Activated naive CD4-positive, alpha-beta T cell treated with anti-CD3 and anti-CD28 coated beads for 36 hours (primary cell): ENCODE data around the gene EEFSEC. TPM values are rescaled to one million over a fixed set of nuclear protein-coding genes. Genes with fewer than 3 reads are reported as not detected.
"Not testable (repeated sequence)": the region's sequence is repeated elsewhere in the genome, so short reads cannot be mapped to it uniquely, and the experiment has no call there.

Experiments used
- CTCF ChIA-PET: fragments of 350-600 bp; sonication (Branson Sonifier 250); formaldehyde crosslinking; loops from one replicate; lab custom pipeline; 2021; ENCODE audit warnings: antibody characterized with exemption; lab: Charles Lee
- DNase-seq: peaks from one replicate; pipeline ENCODE4 v3.0.0-alpha.2; 2020
- H3K27ac Mint-ChIP-seq: one replicate; pipeline ENCODE4 v1.8.0; 2021; ENCODE audit warnings: mild to moderate bottlenecking, mixed read lengths
- H3K27me3 Mint-ChIP-seq: one replicate; pipeline ENCODE4 v1.8.0; 2021; ENCODE audit warnings: low read depth, mixed read lengths
- H3K36me3 Mint-ChIP-seq: one replicate; pipeline ENCODE4 v1.8.0; 2021; ENCODE audit warnings: low read depth, mixed read lengths
- H3K4me1 Mint-ChIP-seq: one replicate; pipeline ENCODE4 v1.8.0; 2021; ENCODE audit warnings: low read depth, mixed read lengths
- H3K4me3 Mint-ChIP-seq: one replicate; pipeline ENCODE4 v1.8.0; 2021; ENCODE audit warnings: mild to moderate bottlenecking, moderate library complexity, mixed read lengths
- H3K9me3 Mint-ChIP-seq: one replicate; pipeline ENCODE4 v1.8.0; 2021; ENCODE audit warnings: mixed read lengths
- intact Hi-C: fragments of 100-400 bp; cut with micrococcal nuclease; formaldehyde crosslinking; loops from one replicate; pipeline ENCODE4 v1.15.1; 2023
- total RNA-seq, 2 experiments: library from RNA; stranded (reverse); gene quantifications; one replicate each; pipeline ENCODE4 v1.2.3, GENCODE V29; 2021

EEFSEC gene
- total RNA-seq, 2 experiments from 2014 or later: 11.0 to 11.6 TPM

GRCh38 chr3:128131897-128132646, 21.2 kb upstream of the EEFSEC start:
- H3K9me3 Mint-ChIP-seq: peaks cover 4% of the 10 kb centered on the region
- no peak overlapping the region for H3K27ac Mint-ChIP-seq
- H3K27me3 Mint-ChIP-seq: no peaks in the 10 kb centered on the region
- H3K4me3 Mint-ChIP-seq: no peak overlapping the region
- no peak for DNase-seq
- H3K36me3 Mint-ChIP-seq: no peaks in the 10 kb centered on the region
- H3K4me1 Mint-ChIP-seq: no peaks in the 10 kb centered on the region
- intact Hi-C loops: no loop called here
- CTCF ChIA-PET: interaction anchor here (2.1 to 2.6 kb wide), 2 partner anchors 14 to 37 kb away, joined by 5 to 13 read pairs; no protein-coding TSS in a partner anchor

DNA sequence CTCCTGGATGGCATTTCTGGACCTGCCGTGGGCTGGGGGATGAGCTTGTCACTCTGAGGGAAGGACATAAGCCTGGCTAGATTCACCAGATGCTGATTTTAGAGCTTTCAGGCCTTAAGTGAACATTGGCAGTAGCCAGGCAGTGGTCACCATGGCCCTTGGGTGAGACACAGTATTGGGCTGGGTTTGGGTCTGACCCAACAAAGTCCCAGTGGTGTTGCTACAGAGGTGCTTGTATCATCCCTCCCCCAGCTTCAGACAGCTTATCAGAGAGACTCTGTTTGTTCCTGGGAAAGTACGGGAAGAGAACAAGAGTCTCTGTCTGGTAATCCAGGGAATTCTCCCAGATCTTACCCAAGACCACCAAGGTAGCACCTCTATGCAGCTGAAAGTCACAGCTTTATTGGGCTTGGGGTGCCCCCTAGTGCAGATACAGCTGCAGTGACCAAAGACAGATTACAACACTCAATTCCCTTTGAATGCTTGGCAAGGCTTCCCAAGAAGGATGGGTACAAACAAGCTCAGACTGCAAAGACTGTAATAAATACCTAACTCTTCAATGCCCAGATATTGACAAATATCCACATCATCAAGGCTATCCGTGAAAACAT, 19.9 kb upstream of the EEFSEC start:
- no peaks in the 10 kb centered on the region for H3K36me3 Mint-ChIP-seq
- no peaks in the 10 kb centered on the region for H3K4me1 Mint-ChIP-seq
- CTCF ChIA-PET: interaction anchor here (0.6 to 2.6 kb wide), 11 partner anchors 11 to 68 kb away, joined by 3 to 13 read pairs (median 5); partner anchors contain the start of gene EEFSEC
- H3K27me3 Mint-ChIP-seq: no peaks in the 10 kb centered on the region
- H3K4me3 Mint-ChIP-seq: no peak overlapping the region
- peaks cover 4% of the 10 kb centered on the region for H3K9me3 Mint-ChIP-seq
- H3K27ac Mint-ChIP-seq: no peak overlapping the region
- peak; percentile 46 for DNase-seq
- intact Hi-C loops: no loop called here

- peaks cover 4% of the 10 kb centered on the region for H3K36me3 Mint-ChIP-seq
- CTCF ChIA-PET: interaction anchor here (0.6 kb wide), 1 partner anchor 910 kb away, joined by 3 read pairs; no protein-coding TSS in a partner anchor
- intact Hi-C loops: no loop called here
- no peak overlapping the region for H3K27ac Mint-ChIP-seq
- no peaks in the 10 kb centered on the region for H3K4me1 Mint-ChIP-seq
- no peak overlapping the region for H3K4me3 Mint-ChIP-seq
- no peak for DNase-seq
- no peaks in the 10 kb centered on the region for H3K9me3 Mint-ChIP-seq
- no peaks in the 10 kb centered on the region for H3K27me3 Mint-ChIP-seq
Observed at GRCh38 chr3:128143496-128143895, 9.8 kb upstream of the EEFSEC start.

DNA sequence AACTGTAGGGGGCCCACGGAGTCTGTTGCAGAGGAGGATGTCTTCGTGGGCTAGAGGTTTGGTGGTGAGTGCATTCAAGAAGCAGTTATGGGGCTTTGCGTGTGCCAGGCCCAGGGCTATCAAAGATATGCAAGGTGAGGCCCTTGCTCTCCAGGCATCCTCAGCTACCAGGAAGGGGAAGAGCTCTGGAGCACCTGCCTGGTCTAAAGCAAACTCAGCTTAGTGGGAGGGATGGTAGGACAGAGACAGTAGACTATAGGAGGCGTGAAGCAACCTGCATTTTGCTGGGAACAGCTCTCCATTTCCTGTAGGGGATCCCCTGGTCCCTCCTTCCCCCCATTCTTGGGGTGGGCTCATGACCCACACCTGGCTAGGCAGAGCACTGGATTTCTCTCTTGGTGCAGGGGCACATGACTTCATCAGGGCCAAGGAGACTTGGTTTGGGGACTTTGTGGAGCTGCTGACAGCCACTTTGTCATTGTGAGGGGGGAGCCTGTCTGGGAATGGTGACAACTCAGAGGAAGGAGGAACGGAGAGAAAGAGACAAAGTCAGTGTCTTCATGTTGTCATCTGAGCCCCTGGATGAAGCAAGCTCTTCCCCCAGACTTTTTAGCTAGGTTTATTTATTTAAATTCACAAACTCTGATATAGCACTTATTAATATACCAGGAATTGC, 8.6 kb upstream of the EEFSEC start:
- no peaks in the 10 kb centered on the region for H3K27me3 Mint-ChIP-seq
- H3K36me3 Mint-ChIP-seq: peaks cover 4% of the 10 kb centered on the region
- DNase-seq: no peak
- no peaks in the 10 kb centered on the region for H3K4me1 Mint-ChIP-seq
- CTCF ChIA-PET: interaction anchor here (1.0 kb wide), 1 partner anchor 11 kb away, joined by 4 read pairs; no protein-coding TSS in a partner anchor
- no peaks in the 10 kb centered on the region for H3K9me3 Mint-ChIP-seq
- intact Hi-C loops: no loop called here
- no peak overlapping the region for H3K27ac Mint-ChIP-seq
- H3K4me3 Mint-ChIP-seq: no peak overlapping the region

GRCh38 chr3:128145279-128145678, 8.0 kb upstream of the EEFSEC start:
- Mint-ChIP-seq H3K27me3 (no peaks in the 10 kb centered on the region), H3K36me3 (peaks cover 4% of the 10 kb centered on the region), H3K27ac (no peak overlapping the region), H3K4me3 (no peak overlapping the region), H3K9me3 (no peaks in the 10 kb centered on the region), H3K4me1 (no peaks in the 10 kb centered on the region)
- CTCF ChIA-PET: interaction anchor here (1.0 kb wide), 1 partner anchor 12 kb away, joined by 4 read pairs; no protein-coding TSS in a partner anchor
- intact Hi-C loops: no loop called here
- DNase-seq: no peak

- Mint-ChIP-seq H3K4me1 (no peaks in the 10 kb centered on the region), H3K4me3 (no peak overlapping the region), H3K27ac (no peak overlapping the region), H3K36me3 (peaks cover 4% of the 10 kb centered on the region), H3K27me3 (no peaks in the 10 kb centered on the region), H3K9me3 (no peaks in the 10 kb centered on the region)
- no peak for DNase-seq
- intact Hi-C loops: no loop called here
- CTCF ChIA-PET: no interaction called here
Observed at GRCh38 chr3:128146201-128146600, 7.1 kb upstream of the EEFSEC start.

GRCh38 chr3:128149650-128150049, 3.6 kb upstream of the EEFSEC start:
- H3K27ac Mint-ChIP-seq: no peak overlapping the region
- no peak overlapping the region for H3K4me3 Mint-ChIP-seq
- DNase-seq: no peak
- CTCF ChIA-PET: no interaction called here
- no peaks in the 10 kb centered on the region for H3K9me3 Mint-ChIP-seq
- no peaks in the 10 kb centered on the region for H3K27me3 Mint-ChIP-seq
- intact Hi-C loops: loop anchor here (5.0 to 10.0 kb wide), 2 partner anchors 37 to 345 kb away; partner anchors contain the start of gene GATA2
- peaks cover 10% of the 10 kb centered on the region for H3K4me1 Mint-ChIP-seq
- H3K36me3 Mint-ChIP-seq: peaks cover 4% of the 10 kb centered on the region

DNA sequence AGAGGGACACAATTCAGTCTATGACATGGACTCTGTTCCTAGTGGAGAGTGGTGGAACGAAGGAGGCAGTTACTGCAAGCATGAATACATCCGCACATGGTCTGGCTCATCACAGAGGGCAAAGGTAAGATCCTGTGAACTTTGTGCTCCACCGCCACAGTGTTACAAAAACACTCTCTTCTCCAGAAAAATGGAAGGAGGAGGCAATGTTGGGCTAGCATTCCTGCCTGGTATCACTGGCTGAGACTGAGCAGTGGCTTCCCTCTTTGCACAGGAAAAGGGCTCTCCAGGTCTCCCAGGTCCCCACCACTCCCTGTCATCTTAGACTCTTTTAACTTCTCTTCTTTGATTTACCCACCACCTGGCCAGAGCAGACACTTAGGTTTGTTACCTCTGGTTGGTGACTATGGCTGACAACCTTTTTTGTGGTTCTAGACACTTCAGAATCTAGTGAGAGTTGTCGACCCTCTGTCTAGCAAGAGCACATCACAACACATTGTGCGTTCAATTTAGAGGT, 1.5 kb upstream of the EEFSEC start:
- Mint-ChIP-seq H3K4me3 (peak overlapping the region; percentile 22), H3K36me3 (peaks cover 7% of the 10 kb centered on the region)
- CTCF ChIA-PET: no interaction called here

GRCh38 chr3:128152419-128153155, 694 bp upstream of the EEFSEC start:
- intact Hi-C loops: loop anchor here (1.0 to 10.0 kb wide), 5 partner anchors 29 to 342 kb away; partner anchors contain the start of genes GATA2, RUVBL1 and SEC61A1
- no peaks in the 10 kb centered on the region for H3K27me3 Mint-ChIP-seq
- CTCF ChIA-PET: interaction anchor here (1.5 kb wide), 1 partner anchor 19 kb away, joined by 4 read pairs; no protein-coding TSS in a partner anchor

More for the DNA sequence above, 1.5 kb upstream of the EEFSEC start:
- intact Hi-C loops: loop anchor here (5.0 to 10.0 kb wide), 2 partner anchors 40 to 343 kb away; partner anchors contain the start of gene GATA2
- H3K4me1 Mint-ChIP-seq: peaks cover 27% of the 10 kb centered on the region
- no peak overlapping the region for H3K27ac Mint-ChIP-seq
- no peaks in the 10 kb centered on the region for H3K27me3 Mint-ChIP-seq
- H3K9me3 Mint-ChIP-seq: no peaks in the 10 kb centered on the region
- DNase-seq: no peak

GRCh38 chr3:128154354-128154753, 1.1 kb downstream of the EEFSEC start:
- H3K9me3 Mint-ChIP-seq, H3K27me3 Mint-ChIP-seq, DNase-seq: not testable (repeated sequence)
- CTCF ChIA-PET: interaction anchor here (1.0 to 1.5 kb wide), 3 partner anchors 21 to 64 kb away, joined by 3 to 4 read pairs (median 3); no protein-coding TSS in a partner anchor
- Mint-ChIP-seq H3K27ac (peak overlapping the region; percentile 66), H3K36me3 (peaks cover 23% of the 10 kb centered on the region), H3K4me3 (peak overlapping the region; percentile 89), H3K4me1 (peaks cover 27% of the 10 kb centered on the region)
- intact Hi-C loops: loop anchor here (5.0 to 10.0 kb wide), 2 partner anchors 42 to 340 kb away; partner anchors contain the start of gene GATA2

More at GRCh38 chr3:128152419-128153155, 694 bp upstream of the EEFSEC start:
- Mint-ChIP-seq H3K9me3 (no peaks in the 10 kb centered on the region), H3K4me3 (peak overlapping the region; percentile 89), H3K27ac (peak overlapping the region; percentile 90), H3K36me3 (peaks cover 13% of the 10 kb centered on the region), H3K4me1 (peaks cover 27% of the 10 kb centered on the region)
- DNase-seq: no peak

DNA sequence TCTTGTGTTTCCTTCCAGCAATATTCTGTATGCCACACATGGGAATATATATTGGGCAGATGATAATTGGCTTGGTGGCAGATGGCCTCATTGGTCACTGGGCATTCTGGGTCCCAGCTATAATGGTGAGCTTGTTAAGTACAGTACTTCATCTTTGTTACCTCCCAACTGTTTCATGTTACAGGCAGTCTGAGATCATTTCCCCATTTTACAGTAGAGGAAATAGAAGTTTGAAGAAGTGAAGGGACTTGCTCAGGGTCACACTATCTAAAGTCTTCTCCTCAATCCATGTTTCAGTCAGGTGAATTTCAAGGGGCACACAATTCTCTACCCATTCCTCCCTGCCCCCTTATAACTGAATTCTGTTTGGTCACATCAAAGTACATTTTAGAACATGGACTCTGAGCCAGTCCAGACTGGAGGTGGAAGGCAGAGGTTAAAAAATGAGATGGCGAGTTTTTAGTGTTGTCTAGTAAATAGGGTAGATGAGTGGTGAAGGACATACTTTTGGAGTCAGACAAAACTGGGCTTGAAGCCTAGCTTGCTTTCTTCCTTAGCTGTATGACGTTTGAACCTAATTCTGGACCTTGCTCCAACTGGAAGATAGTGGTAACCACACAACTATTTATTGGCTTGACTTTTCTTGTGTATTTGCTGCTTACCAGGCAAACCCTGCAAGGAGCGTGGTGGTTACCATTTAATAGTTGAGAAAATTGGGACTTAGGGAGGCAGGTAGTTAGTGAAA, 2.5 kb downstream of the EEFSEC start:
- Mint-ChIP-seq H3K36me3 (peaks cover 27% of the 10 kb centered on the region), H3K27ac (no peak overlapping the region), H3K9me3 (no peaks in the 10 kb centered on the region), H3K4me1 (peaks cover 27% of the 10 kb centered on the region), H3K27me3 (no peaks in the 10 kb centered on the region), H3K4me3 (no peak overlapping the region)
- no peak for DNase-seq
- CTCF ChIA-PET: no interaction called here
- intact Hi-C loops: loop anchor here (10.0 kb wide), 1 partner anchor 339 kb away; the partner anchor contains the start of gene GATA2
